ENCODE data around the gene SFTA2.
"Not testable (repeated sequence)": the region's sequence is repeated elsewhere in the genome, so short reads cannot be mapped to it uniquely, and the experiment has no call there.

Gene SFTA2

DNA sequence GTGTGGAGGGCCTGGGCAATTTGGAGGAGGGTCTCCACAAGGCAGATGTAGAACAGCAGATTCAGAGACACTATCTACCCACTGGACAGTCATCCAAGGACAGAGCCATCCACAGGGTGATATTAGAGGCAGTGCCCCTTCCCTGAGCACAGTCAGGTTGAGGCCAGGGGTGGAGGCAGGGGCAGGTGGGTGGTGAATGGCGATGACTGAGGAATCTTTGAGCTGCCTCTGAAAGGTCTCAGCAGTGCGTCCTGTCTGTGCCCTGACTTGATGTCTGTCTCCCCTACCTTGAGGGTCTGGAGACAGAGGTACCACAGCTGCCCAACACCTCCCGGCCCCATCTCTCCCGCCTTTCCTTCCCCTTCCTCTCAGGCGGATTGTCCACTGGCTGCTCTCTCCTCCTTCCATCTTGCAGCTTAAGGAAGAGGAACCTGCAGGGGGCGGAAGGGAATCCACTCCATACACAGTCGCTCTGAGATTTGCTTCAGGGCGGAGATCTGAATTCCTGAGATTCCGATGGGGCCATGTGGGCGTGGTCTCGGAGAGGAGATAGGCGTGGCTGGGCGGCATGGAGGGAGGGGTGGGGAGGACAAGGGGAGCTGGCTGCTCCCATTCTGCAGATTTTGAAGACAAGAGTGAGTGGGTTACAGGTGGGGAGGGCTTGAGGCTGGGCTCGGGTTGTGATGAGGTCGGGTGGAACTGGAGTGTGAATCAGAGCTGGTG, 10.5 kb upstream of the SFTA2 start:
- no peak for DNase-seq

DNA sequence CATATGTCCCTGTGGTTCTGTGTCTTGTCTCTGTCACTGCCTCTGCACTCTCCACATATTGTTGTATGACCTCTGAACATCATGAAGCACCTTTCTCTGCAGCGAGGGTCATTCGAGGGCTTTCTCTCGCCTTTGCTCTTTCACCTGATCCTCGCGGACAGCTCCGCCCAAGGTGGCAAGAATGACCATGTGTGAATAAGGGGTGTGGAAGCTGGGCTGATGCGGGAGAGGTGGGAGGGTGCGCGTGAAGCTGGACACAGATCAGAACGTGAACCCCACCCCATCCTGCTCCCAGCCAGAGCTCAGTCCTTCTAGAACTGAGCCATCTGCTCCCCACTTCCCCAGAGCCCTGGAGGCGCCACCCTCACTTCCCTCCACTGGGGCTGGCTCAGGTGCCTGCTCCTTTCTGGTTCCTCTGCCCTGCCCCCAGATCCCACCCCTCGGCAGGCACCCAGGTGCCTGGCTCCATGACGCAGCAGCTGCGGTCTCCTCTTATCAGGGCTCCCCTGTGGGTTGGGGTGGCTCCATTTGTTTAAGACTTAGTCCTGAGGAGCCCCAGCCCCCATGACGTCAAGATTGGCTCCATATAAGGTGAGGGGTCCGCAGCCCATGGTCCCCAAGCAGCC, 8.5 kb upstream of the SFTA2 start, which contains the start of gene MUCL3:
Gene MUCL3 (plus strand): TSS at position 613 of the 626 bp plus-strand sequence. CDS start 27 bp downstream, outside the sequence.
- no peak for DNase-seq

DNA sequence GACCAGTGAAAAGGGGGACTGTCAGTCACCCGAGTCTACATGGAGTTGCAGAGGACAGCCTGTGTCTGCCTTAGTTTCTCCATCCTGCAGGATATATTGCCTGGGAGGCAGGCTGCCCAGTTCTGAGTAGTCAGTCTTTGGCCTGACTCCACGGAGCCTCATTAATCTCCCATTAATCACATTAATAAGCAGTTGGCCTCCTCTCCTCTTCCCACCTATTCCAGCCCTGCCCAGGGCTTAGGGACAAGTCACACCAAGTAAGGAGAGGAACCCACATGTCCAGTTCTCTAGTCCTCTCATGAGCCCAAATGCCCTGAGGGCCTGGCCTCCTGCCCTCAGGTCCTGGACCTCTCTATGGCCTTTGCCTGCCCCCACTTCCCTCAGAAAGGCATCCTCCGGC, 7.5 kb upstream of the SFTA2 start:
- DNase-seq, result no peak

DNA sequence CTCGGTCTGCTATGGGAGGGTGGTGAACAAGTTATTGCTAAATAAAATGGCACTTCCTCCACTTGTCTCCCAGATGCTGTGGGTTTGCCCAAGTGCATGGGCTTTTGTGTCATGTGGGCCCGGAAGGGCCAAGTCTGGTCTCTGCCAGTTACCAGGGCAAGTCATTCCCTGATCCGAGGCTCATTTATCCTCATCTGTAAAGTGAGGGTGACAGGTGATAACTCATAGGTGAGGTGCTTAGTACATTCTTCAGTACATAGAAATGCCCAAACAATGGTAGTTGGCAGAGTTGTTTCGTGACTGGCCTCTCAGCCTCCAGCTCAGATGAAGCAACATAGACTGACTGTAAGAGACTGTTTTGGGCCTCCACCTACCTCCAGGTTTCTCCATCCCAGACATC, 6.8 kb upstream of the SFTA2 start:
- DNase-seq, result no peak

DNA sequence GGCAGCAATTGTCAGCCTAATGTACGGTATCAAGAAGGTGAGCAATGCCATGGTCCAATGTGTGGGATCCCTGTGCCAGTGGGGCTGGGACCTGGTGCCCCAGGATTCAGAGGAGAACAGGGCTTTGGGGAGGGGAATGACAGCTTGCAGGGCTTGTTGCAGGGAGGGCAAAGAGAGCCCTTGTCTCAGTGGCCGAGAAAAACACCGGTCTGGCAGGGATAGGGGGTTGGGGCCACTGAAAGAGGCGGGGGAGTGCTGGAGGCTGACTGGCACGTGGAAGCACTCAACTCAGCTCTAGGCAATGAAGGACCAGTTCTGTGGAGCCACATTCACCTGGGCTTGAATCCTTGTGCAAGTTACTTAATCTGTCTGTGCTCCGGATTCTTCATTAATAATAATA, 5.3 kb upstream of the SFTA2 start:
- no peak for DNase-seq

DNA sequence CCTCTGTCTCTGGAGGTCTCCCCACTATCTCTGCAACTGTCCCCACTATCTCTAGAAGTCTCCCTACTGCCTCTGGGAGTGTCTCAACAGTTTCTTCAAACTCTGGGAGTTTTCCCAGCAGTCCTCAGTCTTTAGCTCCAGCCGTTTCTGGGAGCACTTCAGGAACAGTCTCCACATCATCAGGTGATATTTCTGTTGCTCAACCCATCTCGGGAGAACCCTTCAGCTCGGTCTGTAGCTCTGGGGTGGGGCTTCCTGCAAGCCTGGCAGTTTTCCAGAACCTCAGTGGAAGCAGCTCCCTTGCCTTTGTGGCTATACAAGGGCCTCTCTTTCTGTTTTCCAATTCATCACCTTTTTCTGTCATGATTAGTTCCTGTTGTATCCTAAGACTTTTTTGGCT, 3.0 kb upstream of the SFTA2 start:
- DNase-seq, result no peak

DNA sequence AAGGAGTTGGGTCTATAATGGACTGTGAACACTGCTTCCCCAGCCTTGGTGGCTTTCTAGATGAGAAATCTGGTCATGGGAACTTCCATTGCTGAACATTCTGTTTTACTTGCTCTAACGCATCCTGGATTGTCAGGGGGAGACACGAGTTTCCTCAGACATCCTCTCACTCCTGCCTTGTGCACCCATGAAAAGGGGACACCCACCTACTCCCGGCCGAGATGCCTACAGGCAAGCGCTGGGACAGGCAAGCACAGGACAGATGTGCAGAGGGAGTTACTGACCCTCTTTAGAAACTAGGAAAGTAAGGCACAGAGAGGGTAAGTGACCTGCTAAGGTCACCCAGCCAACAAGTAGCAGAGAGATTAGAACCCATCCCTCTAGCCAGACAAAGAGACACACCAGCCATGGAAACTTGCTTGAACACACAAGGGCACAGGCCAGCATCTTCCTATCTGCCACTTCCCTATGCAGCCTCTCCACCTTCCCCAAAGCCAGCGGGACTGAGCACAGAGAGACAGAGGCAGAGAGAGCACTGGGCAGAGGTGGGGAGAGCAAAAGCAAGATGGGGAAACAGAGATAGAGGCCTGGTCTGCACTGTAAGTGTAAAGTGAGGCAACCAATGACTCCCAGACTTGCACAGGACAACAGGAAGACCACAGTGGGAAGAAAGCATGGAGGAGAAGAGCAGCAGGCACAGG, 845 bp upstream of the SFTA2 start:
- no peak for DNase-seq

DNA sequence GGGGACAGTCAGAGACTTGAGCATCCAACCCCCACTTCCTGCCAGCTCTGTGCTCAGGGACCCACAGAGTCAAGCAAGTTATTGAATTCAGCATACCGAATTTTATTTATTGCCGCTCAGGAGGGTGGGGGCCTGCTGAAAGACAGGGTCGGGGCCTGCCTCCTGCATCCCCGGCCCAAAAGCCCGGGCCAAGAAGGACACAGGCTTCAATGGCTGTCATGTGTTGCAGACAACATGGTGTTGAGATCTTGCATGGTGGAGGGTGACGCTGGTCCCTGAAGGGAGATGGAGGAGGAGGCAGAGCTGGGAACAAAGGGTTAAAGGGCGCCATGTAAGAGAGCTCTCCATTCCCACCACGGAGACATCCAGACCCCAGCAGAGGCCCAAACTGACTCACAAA, 698 bp downstream of the SFTA2 start:
- DNase-seq, result no peak

DNA sequence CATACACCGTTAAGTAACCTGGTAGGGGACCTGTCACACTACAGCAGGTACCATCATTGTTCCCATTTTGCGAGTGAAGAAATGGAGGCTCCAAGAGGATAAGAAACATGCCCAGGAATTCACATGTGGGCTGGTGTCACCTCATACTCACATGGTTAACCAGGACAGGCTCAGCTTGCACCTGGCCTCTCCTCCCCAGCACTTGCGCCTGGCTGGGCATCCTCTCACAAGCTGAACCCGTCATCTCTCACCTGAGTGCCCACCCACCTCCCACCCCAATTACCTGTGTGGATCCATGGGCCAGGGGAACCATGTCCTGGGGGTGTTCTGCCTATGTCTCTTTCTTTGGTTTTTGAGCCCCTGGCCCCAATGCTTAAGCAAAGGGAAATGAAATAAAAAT, 1.5 kb downstream of the SFTA2 start:
- no peak for DNase-seq

DNA sequence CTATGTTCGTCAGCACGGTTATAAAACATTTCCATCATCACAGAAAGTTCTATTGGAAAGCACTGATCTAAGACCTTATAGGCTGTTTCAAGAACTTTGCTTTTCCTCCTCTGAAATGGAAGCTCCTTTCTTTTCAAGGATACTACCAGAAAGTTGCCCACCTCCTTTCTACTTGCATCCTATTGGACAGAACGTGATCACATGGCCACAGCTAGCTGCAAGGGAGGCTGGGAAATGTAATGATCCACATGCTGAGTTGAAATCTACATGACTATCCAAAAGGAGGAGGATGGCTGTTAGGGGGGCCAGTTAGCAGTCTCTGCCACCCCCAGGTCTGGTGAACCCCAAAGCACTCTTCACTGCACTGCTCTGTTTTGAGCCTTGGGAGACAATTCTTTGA, 3.3 kb downstream of the SFTA2 start:
- no peak for DNase-seq

DNA sequence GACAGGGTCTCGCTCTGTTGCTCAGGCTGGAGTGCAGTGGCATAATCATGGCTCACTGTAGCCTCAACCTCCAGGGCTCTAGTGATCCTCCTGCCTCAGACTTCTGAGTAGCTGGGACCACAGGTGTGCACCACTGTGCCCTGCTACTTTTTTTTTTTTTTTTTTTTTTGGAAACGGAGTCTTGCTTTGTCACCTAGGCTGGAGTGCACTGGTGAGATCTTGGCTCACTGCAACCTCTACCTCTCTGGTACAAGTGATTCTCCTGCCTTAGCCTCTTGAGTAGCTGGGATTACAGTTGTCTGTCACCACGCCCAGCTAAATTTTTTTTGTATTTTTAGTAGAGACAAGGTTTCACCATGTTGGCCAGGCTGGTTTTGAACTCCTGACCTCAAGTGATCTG, 4.9 kb downstream of the SFTA2 start:
- not testable (repeated sequence) for DNase-seq

DNA sequence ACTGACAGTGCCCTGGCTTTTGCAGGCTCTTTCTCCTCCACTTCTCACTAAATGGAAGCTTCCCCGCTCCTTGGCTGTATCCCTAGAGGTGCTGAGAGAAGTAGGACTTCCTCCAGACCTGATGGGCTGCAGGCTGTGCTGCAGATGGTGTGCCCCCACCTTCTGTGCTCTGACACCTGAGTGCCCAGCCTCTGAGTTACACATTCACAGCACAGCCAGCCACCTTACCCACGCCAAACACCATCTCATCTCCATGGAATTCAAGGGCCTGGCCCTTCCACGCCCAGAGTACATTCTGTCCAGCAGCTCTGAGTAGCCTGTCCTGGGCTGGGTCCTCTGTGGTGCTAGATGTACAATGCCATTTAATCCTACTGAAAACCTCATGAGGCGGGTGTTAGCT, 5.3 kb downstream of the SFTA2 start:
- DNase-seq, result no peak

DNA sequence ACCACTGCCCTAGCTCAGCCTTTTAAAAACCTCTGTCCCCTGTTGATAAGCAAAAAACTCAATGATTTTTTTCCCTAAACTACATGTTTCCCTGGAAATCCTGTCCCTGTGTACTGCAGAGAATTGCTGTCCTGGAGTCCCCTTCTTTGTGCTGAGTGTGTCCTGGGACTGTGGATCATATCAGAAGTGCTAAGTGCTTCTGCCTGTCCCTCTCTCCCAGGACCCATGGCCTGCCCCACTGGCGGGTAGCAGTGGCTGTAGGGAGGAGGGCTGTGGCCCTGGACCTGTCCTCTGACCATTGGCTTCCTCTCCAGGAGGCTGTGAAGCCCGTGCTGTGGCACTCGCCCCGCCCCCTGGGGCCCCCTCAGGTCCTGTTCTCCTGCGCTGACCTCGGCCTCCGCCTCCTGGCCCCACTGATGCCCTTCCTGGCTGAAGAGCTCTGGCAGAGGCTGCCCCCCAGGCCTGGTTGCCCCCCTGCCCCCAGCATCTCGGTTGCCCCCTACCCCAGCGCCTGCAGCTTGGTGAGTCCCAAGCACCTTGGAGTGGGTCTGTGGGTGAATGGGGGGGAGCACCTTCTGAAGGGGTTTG, 7.8 kb downstream of the SFTA2 start:
- not testable (repeated sequence) for DNase-seq

DNA sequence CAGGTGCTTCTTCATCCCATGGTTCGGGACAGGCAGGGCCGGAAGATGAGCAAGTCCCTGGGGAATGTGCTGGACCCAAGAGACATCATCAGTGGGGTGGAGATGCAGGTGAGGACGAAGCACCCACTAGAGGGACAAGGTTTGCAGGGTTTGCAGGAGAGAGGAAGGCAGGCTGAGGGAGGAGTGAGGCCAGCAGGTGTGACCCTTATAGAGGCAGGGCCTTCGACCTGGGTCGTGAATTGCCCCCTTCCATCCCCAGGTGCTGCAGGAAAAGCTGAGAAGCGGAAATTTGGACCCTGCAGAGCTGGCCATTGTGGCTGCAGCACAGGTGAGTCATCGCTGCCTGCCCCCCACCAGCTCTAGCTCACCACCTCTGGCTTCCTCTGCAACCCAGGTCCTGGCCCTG, 9.5 kb downstream of the SFTA2 start:
- DNase-seq, result no peak

DNA sequence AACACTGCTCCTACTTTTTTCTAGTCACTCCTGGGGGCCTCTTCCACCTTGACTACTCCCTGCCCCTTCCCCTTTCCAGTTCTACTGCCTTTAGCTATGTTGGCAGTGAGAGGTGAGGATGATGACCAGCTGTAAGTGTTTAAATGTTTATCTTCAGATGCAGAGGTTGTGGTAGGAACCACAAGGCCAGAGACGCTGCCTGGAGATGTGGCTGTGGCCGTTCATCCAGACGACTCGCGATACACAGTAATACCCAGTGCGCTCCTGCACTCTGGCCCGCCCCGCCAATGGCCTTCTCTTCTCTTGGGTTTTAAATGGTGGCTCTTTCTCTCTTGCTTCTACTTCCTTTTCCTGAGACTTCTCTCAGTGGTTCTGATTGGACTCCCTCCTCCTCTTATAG, 13.3 kb downstream of the SFTA2 start:
- DNase-seq, result no peak

DNA sequence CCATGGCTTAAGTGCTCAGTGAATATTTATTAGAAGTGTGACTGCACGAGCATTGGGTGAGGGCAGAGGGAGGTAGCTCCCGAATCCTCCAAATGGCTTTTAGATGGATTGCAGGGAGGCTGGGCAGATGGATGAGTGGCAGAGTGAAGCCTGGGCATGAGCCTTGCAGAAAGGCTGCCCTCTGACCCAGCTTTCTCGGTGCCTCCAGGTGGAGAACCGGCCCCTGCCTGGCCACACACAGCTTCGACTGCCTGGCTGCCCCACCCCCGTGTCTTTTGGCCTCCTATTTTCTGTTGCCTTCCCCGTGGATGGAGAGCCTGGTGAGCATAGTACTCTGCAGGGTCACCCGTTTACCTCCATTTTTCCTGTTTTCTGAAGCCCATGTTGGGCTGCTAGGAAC, 14.5 kb downstream of the SFTA2 start:
- DNase-seq, result no peak

DNA sequence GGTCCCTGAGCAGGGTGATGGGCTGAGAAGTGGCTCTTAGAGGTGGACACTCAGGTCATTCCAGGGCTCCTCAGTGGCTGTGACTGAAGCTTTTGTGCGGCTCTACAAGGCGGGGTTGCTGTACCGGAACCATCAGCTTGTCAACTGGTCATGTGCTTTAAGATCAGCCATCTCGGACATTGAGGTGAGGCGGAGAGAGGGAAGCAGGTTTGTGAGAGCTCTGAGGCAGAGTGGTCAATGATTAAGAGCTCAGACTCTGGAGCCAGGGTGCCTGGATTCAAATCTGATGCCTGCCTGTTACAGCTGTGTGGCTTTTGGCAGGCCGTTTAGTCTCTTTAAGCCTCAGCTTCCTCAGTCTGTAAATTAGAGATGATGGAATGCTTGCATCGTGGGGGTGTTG, 14.9 kb downstream of the SFTA2 start:
- no peak for DNase-seq

DNA sequence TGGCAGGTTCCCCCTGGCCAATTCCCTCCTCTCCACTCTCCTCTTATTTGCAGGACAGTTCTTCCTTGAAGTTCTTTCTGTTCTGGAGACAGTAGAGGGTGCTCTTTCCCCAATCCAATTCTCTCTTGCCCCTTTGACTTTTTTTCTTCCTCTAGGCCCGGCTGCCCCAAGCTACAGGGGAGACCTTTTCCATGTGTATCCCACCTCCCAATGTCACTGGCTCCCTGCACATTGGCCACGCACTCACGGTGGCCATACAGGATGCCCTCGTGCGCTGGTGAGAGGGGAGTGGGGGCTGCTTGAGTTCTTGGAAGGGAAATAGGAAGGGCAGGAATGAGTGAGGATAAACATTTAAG, 16.4 kb downstream of the SFTA2 start:
- peak; percentile 21 to 33 for DNase-seq

DNA sequence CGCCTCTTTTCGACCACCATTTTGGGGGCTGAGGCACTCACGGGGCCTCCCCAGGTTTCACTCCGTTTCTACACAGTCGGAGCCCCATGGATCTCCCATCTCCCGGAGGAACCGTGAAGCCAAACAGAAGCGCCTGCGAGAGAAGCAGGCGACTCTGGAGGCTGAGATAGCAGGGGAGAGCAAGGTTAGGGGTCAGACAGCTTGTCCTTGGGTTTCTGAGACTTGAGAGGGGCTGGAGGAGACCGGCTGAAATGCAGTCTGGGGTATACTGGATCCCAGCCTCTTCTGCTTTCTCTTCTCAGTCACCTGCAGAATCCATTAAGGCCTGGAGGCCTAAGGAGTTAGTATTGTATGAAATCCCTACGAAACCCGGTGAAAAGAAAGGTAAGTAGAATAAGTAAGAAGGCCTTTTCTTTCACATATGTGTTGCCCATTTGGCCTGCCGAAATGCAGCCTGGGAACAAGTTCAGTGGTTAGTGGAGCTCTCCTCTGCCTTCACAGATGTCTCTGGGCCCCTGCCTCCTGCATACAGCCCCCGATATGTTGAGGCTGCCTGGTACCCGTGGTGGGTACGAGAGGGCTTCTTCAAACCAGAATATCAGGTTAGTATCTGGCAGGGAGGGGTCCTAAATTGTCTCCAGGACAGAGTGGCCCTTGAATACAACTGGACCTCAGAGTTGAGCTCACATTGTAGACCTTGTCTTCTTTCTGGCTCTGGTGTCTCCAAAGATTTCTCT, 16.9 kb downstream of the SFTA2 start:
- peak; percentile 40 to 44 for DNase-seq

DNA sequence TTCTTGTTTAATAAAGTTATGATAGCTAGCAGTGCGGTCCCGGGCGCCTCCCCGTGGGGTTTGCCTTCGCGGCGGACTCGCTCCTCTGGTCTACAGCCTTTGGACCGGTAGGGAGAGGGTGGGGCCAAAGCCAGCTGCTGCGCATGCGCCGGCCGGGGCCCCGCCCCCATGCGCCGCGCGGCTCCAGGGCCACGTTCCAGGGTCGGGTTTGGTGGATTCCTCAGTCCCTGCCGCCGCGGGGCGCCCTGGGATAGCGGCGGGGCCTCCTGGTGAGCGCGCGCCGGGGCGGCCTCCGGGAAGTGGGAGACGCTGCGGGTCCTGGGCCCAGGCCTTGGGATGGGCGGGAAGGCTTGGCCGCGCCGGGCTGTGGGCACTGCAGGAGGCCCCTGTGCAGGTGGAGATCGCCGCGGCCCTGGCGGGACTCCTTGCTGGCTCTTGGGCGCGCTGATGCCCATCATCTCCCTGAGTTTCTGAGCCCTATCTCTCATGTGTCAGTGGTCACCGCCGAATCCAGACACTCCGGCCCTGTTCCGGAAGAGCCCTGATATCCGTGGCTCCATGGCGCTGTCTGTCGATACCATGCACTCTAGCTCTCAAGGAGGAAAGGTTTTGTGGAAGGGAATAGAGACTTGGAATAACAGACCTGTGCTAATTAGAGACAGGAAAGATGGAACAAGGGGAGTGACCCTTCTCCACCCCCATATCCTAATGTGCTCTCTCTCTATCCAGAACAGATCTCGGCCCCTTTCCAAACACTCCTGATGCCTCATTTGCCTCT, 17.7 kb downstream of the SFTA2 start, which contains the start of gene VARS2:
Gene VARS2 (plus strand): TSS at position 163 of the 778 bp plus-strand sequence. CDS start 599 bp downstream, at position 762.
- DNase-seq, result peak; percentile 95

DNA sequence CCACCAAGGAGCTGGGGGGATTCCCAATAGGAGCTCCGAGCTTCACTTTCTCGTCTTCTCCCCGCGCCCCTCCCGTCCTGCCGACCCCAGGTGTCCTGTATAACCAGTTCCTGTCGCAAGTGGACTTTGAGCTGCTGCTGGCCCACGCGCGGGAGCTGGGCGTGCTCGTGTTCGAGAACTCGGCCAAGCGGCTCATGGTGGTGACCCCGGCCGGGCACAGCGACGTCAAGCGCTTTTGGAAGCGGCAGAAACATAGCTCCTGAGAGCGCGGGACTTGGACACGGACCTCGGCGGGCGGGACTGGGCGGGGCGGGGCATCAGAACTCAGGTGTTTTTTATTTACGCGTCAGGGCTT, 18.3 kb downstream of the SFTA2 start:
- no peak for DNase-seq

Data from activated T-cell treated with anti-CD3 and anti-CD28 coated beads, Interleukin-2, amount 50 U/mL, for 48 hours (primary cell).